Osteocyte (in vitro differentiated cells): ENCODE measurements around the gene RNASE2. TPM values are rescaled to one million over a fixed set of nuclear protein-coding genes. Genes with fewer than 3 reads are reported as not detected.

Source experiments
- DNase-seq: peaks from one replicate; pipeline ENCODE4 v3.0.0; 2021; ENCODE audit warnings: mixed read lengths; ENCODE audit not compliant: unreplicated experiment; ENCODE audit errors: extremely low spot score
- H3K27ac Mint-ChIP-seq: one replicate; pipeline ENCODE4 v1.8.0; 2021; ENCODE audit warnings: mild to moderate bottlenecking, mixed read lengths; ENCODE audit not compliant: unreplicated experiment
- H3K27me3 Mint-ChIP-seq: one replicate; pipeline ENCODE4 v1.8.0; 2021; ENCODE audit warnings: mixed read lengths; ENCODE audit not compliant: unreplicated experiment
- H3K36me3 Mint-ChIP-seq: one replicate; pipeline ENCODE4 v1.8.0; 2021; ENCODE audit warnings: mixed read lengths; ENCODE audit not compliant: unreplicated experiment
- H3K4me1 Mint-ChIP-seq: one replicate; pipeline ENCODE4 v1.8.0; 2021; ENCODE audit warnings: mixed read lengths; ENCODE audit not compliant: unreplicated experiment
- H3K4me3 Mint-ChIP-seq: one replicate; pipeline ENCODE4 v1.8.0; 2021; ENCODE audit warnings: mild to moderate bottlenecking, moderate library complexity, mixed read lengths; ENCODE audit not compliant: unreplicated experiment
- H3K9me3 Mint-ChIP-seq: one replicate; pipeline ENCODE4 v1.8.0; 2021; ENCODE audit warnings: mixed read lengths; ENCODE audit not compliant: unreplicated experiment
- CTCF ChIP-seq: fragments of 200-600 bp; sonication (generic); IDR thresholded peaks from 2 replicates; pipeline ENCODE4 v1.5.0; 2021; ENCODE audit warnings: antibody characterized with exemption, mild to moderate bottlenecking, moderate library complexity
- total RNA-seq: library from RNA; stranded (reverse); gene quantifications from 2 replicates; pipeline ENCODE4 v1.2.1, GENCODE V29; 2021

Gene RNASE2
- total RNA-seq, 1 donor from 2014 or later = not detected

GRCh38 chr14:20986811-20987210, 31.5 kb downstream of the RNASE2 start:
- peak overlapping the region; percentile 85 for H3K27ac Mint-ChIP-seq
- peaks cover 2% of the 10 kb centered on the region for H3K27me3 Mint-ChIP-seq
- H3K4me1 Mint-ChIP-seq = peaks cover 30% of the 10 kb centered on the region
- H3K36me3 Mint-ChIP-seq = peaks cover 2% of the 10 kb centered on the region
- H3K4me3 Mint-ChIP-seq = no peak overlapping the region
- no peak for DNase-seq
- H3K9me3 Mint-ChIP-seq = no peaks in the 10 kb centered on the region
- TF ChIP-seq CTCF = no peak

- no peak for DNase-seq
- TF ChIP-seq CTCF = no peak
- Mint-ChIP-seq H3K4me3 (no peak overlapping the region), H3K36me3 (peaks cover 13% of the 10 kb centered on the region), H3K9me3 (no peaks in the 10 kb centered on the region), H3K27ac (peak overlapping the region; percentile 76), H3K27me3 (no peaks in the 10 kb centered on the region), H3K4me1 (peaks cover 32% of the 10 kb centered on the region)
These were observed 33.6 kb downstream of the RNASE2 start for GRCh38 chr14:20988717-20989470.

- H3K4me3 Mint-ChIP-seq = peak overlapping the region; percentile 89
- no peak for DNase-seq
- peak overlapping the region; percentile 86 for H3K27ac Mint-ChIP-seq
- H3K36me3 Mint-ChIP-seq = peaks cover 16% of the 10 kb centered on the region
- TF ChIP-seq CTCF = no peak
- no peaks in the 10 kb centered on the region for H3K27me3 Mint-ChIP-seq
- no peaks in the 10 kb centered on the region for H3K9me3 Mint-ChIP-seq
- H3K4me1 Mint-ChIP-seq = peaks cover 32% of the 10 kb centered on the region
These were observed 34.1 kb downstream of the RNASE2 start for GRCh38 chr14:20989471-20989786.

GRCh38 chr14:20989787-20990600, 34.7 kb downstream of the RNASE2 start, which contains the start of gene METTL17:
METTL17 (plus strand) TSS chr14:20989980; CDS start chr14:20990003, 23 bp downstream.
- Mint-ChIP-seq H3K36me3 (peaks cover 21% of the 10 kb centered on the region), H3K9me3 (no peaks in the 10 kb centered on the region), H3K4me3 (peak within 1 kb of the TSS; percentile 89), H3K27me3 (no peaks in the 10 kb centered on the region), H3K4me1 (peaks cover 32% of the 10 kb centered on the region), H3K27ac (peak within 1 kb of the TSS; percentile 86)
- TF ChIP-seq CTCF = peak; percentile 49
- peak; percentile 96 for DNase-seq

GRCh38 chr14:20996521-20996920, 41.2 kb downstream of the RNASE2 start:
- Mint-ChIP-seq H3K36me3 (peaks cover 36% of the 10 kb centered on the region), H3K4me3 (no peak overlapping the region), H3K4me1 (peaks cover 37% of the 10 kb centered on the region), H3K27ac (no peak overlapping the region), H3K27me3 (no peaks in the 10 kb centered on the region), H3K9me3 (no peaks in the 10 kb centered on the region)
- no peak for TF ChIP-seq CTCF
- no peak for DNase-seq
